Esophagus squamous epithelium (tissue), 4 donors: ENCODE measurements around the gene HCFC1.

Experiments used
- POLR2A ChIP-seq, 4 donors: fragments of 450-650 bp; IDR thresholded peaks; one replicate each; pipeline ENCODE4 v1.6.1; 2017; ENCODE audit warnings: antibody characterized with exemption in 4 of 4, mild to moderate bottlenecking in 4 of 4, moderate library complexity in 3 of 4
- TF ChIP-seq, protein P1 (sequence below), 6 experiments: fragments of 450-650 bp in 4 of 6; fragments of 200-600 bp in 2 of 6; sonication (generic) in 2 of 6; IDR thresholded peaks; one replicate each; pipeline ENCODE4 v1.5.1; 2016 to 2019; ENCODE audit warnings: antibody characterized with exemption in 6 of 6, mild to moderate bottlenecking in 4 of 6, moderate library complexity in 4 of 6

DNA sequence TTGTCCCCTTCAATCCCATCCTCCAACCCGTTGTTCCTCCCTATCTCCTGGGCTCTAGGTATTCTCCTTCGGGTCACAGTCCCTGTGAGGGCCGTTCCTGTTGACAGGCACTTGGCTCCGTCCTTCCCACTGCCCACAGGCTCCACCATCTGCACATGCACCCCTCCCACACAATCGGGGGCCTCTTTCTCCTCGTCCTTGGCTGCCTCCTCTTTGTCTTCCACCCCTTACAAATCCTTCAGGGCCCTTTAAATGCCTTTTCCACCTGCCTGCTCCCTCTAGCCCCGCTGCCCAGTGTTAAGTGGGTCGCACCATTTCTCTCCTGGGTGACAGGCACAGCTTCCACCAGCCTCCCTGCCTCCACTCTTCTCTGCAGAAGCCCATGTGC is 69.9 kb downstream of the HCFC1 start:
- TF ChIP-seq, protein P1, sequence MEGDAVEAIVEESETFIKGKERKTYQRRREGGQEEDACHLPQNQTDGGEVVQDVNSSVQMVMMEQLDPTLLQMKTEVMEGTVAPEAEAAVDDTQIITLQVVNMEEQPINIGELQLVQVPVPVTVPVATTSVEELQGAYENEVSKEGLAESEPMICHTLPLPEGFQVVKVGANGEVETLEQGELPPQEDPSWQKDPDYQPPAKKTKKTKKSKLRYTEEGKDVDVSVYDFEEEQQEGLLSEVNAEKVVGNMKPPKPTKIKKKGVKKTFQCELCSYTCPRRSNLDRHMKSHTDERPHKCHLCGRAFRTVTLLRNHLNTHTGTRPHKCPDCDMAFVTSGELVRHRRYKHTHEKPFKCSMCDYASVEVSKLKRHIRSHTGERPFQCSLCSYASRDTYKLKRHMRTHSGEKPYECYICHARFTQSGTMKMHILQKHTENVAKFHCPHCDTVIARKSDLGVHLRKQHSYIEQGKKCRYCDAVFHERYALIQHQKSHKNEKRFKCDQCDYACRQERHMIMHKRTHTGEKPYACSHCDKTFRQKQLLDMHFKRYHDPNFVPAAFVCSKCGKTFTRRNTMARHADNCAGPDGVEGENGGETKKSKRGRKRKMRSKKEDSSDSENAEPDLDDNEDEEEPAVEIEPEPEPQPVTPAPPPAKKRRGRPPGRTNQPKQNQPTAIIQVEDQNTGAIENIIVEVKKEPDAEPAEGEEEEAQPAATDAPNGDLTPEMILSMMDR (IDR thresholded peaks at IDR 0.05) = no peak
- TF ChIP-seq POLR2A (IDR thresholded peaks at IDR 0.05) = no peak
